Measurements from ENCODE around the gene STXBP5. TPM values are rescaled to one million over a fixed set of nuclear protein-coding genes. Genes with fewer than 3 reads are reported as not detected.

STXBP5 gene
- total RNA-seq, 1 experiment from 2014 or later = 10.1 TPM

DNA sequence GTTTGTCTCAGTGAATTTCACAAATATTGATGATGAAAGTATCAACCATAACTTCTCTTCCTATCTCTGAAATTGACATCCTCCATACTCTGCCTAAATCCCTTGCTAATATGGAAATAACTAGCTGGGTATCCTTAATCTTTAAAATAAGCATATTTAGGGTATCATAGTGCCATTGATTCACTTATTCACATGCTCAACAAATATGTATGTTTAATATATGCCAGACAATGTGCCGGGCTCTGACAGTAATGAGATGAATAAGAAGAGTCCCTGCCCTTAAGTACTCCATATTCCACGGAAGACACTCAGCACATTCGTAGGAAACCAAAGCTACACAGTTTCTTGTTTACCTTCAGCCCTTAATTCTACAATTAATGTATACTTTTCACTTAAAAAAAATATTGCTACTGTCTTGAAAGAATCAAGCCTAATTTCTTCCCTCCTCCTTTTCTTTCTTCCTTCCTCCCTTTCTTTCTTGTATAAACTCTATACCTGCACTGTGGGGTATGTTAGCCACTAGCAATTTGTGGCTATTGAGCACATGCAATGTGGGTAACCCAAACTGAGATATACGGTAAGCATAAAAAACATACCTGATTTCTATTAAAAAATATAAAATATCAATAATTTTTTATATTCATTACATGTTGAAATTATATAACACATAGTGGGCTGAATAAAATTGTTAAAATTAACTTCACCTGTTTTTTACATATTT lies 42.8 kb upstream of the STXBP5 start:
- H3K4me1 Mint-ChIP-seq (ENCODE audit: low read depth, unreplicated experiment) = no peaks in the 10 kb centered on the region
- H3K36me3 Mint-ChIP-seq (ENCODE audit: insufficient read depth, unreplicated experiment) = no peaks in the 10 kb centered on the region

GRCh38 chr6:147161974-147162495 lies 42.2 kb upstream of the STXBP5 start:
- H3K4me1 Mint-ChIP-seq (ENCODE audit: low read depth, unreplicated experiment) = no peaks in the 10 kb centered on the region
- no peak overlapping the region for H3K4me3 Mint-ChIP-seq (ENCODE audit: low read depth, unreplicated experiment)
- TF ChIP-seq CTCF (IDR thresholded peaks at IDR 0.05; ENCODE audit: unreplicated experiment) = no peak
- DNase-seq = no peak
- no peaks in the 10 kb centered on the region for H3K9me3 Mint-ChIP-seq (ENCODE audit: low read depth, unreplicated experiment)
- H3K27ac Mint-ChIP-seq (ENCODE audit: unreplicated experiment) = no peak overlapping the region
- no TSS peak for BruUV-seq (replicated peaks)
- CTCF ChIA-PET = no interaction called here
- no peaks in the 10 kb centered on the region for H3K27me3 Mint-ChIP-seq (ENCODE audit: unreplicated experiment)
- intact Hi-C loops (cut with micrococcal nuclease; ENCODE audit: unreplicated experiment) = no loop called here
- no peaks in the 10 kb centered on the region for H3K36me3 Mint-ChIP-seq (ENCODE audit: insufficient read depth, unreplicated experiment)

More for the DNA sequence above, 42.8 kb upstream of the STXBP5 start:
- no peak for TF ChIP-seq CTCF (IDR thresholded peaks at IDR 0.05; ENCODE audit: unreplicated experiment)
- H3K27ac Mint-ChIP-seq (ENCODE audit: unreplicated experiment) = no peak overlapping the region
- no peaks in the 10 kb centered on the region for H3K9me3 Mint-ChIP-seq (ENCODE audit: low read depth, unreplicated experiment)
- H3K27me3 Mint-ChIP-seq (ENCODE audit: unreplicated experiment) = no peaks in the 10 kb centered on the region
- no peak overlapping the region for H3K4me3 Mint-ChIP-seq (ENCODE audit: low read depth, unreplicated experiment)
- no peak for DNase-seq
- intact Hi-C loops (cut with micrococcal nuclease; ENCODE audit: unreplicated experiment) = no loop called here
- no TSS peak for BruUV-seq (replicated peaks)
- CTCF ChIA-PET = no interaction called here

DNA sequence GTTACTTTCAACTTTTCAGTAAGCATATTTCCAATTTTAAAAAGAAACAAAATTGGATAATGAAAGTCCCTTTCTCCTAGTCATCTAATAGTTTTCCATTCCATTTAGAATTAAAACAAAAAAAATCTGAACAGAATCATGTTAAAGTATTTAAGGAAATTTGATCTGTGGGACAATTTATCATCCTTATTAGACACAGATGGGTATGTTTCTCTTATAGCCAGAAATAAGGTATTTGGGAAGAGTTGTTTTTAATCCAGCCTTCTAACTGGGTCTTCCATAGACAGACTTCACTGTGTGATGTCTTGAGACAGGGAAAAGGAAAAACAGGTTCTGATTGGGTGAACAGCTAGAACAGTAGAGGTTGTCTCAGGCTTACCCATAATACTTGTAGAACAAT lies 39.5 kb upstream of the STXBP5 start:
- Mint-ChIP-seq H3K4me1 (ENCODE audit: low read depth, unreplicated experiment) (no peaks in the 10 kb centered on the region), H3K9me3 (ENCODE audit: low read depth, unreplicated experiment) (no peaks in the 10 kb centered on the region), H3K36me3 (ENCODE audit: insufficient read depth, unreplicated experiment) (no peaks in the 10 kb centered on the region), H3K27ac (ENCODE audit: unreplicated experiment) (no peak overlapping the region), H3K27me3 (ENCODE audit: unreplicated experiment) (no peaks in the 10 kb centered on the region), H3K4me3 (ENCODE audit: low read depth, unreplicated experiment) (no peak overlapping the region)
- no peak for TF ChIP-seq CTCF (IDR thresholded peaks at IDR 0.05; ENCODE audit: unreplicated experiment)
- intact Hi-C loops (cut with micrococcal nuclease; ENCODE audit: unreplicated experiment) = no loop called here
- CTCF ChIA-PET = no interaction called here
- no peak for DNase-seq
- BruUV-seq (replicated peaks) = no TSS peak

DNA sequence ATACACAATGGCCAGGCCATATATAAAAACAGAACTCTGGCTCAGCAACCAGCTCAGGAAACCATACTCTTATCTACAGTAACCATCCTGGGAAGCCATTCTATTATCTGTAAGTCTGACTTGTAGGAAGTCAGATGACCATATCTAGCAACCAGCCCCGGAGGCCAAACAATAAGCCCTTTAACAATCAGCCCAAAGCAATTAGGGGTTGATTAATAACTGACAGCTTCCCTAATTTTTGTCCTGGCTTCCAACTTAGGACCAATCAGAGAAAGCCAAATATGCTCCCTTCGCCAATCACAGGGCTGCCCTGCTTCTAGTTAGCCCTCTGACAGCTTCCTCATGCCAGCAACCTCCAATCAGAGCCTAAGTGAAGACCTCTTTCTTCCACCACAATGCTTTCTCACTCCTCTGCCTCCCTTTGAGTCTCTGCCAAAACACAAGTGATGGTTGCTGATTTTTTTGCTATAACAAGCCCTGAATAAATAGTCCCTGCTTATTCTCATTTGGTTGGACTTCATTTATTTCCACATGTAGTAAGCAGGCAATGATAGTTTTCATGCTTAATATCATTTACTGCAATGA lies 37.8 kb upstream of the STXBP5 start:
- intact Hi-C loops (cut with micrococcal nuclease; ENCODE audit: unreplicated experiment) = no loop called here
- H3K4me3 Mint-ChIP-seq (ENCODE audit: low read depth, unreplicated experiment) = no peak overlapping the region
- no TSS peak for BruUV-seq (replicated peaks)
- no peaks in the 10 kb centered on the region for H3K27me3 Mint-ChIP-seq (ENCODE audit: unreplicated experiment)
- no peaks in the 10 kb centered on the region for H3K4me1 Mint-ChIP-seq (ENCODE audit: low read depth, unreplicated experiment)
- no peak for TF ChIP-seq CTCF (IDR thresholded peaks at IDR 0.05; ENCODE audit: unreplicated experiment)
- CTCF ChIA-PET = no interaction called here
- no peaks in the 10 kb centered on the region for H3K9me3 Mint-ChIP-seq (ENCODE audit: low read depth, unreplicated experiment)
- no peak overlapping the region for H3K27ac Mint-ChIP-seq (ENCODE audit: unreplicated experiment)
- H3K36me3 Mint-ChIP-seq (ENCODE audit: insufficient read depth, unreplicated experiment) = no peaks in the 10 kb centered on the region
- DNase-seq = no peak

Data from Calu3 (cell line).